GM19438 (cell line): ENCODE data around the gene MAP2K4.

Experiments used
- ATAC-seq: cut with Tn5 transposase; IDR thresholded peaks from one replicate; pipeline ENCODE4 v1.9.1; 2021; ENCODE audit warnings: low read depth; ENCODE audit not compliant: unreplicated experiment

MAP2K4 gene

GRCh38 chr17:12035673-12036072 is 15.0 kb downstream of the MAP2K4 start:
- ATAC-seq, result no peak

DNA sequence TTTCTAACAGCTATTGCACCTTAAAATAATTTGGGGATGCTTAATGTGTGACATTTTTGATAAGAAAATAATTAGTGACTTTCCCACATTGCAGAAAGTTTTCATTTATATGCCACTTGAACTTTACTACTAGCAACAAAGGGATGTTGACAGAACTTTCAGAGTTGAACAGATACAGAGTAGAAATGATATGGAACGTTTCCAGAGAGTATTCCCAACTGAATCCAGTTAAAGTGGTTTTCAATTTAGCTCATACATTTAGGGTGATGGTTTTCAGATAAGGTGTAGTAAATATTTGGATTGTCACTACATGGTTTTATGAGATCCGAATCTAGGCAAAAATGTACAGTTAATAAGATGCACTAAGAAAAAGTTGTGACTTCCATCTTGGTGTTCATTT is 17.3 kb downstream of the MAP2K4 start:
- no peak for ATAC-seq

DNA sequence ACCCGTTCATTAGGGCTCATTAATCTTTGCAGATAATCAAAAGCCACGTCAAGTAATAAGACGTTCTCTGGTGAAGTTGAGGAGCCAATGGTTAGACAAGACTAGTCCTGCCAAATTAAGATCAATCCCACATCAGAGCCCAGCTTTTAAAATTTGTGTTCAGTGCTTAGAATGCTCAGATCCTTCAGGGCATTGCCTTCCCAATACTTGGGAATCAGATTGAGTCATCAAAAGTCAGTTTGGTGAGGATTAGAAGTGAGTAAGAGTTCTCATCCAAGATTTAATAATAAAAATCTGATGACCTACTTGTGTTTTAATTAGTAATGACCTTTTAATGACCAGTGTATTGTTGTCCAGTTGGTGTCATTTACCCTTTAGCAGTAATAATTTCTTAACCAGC is 19.8 kb downstream of the MAP2K4 start:
- ATAC-seq, result no peak

DNA sequence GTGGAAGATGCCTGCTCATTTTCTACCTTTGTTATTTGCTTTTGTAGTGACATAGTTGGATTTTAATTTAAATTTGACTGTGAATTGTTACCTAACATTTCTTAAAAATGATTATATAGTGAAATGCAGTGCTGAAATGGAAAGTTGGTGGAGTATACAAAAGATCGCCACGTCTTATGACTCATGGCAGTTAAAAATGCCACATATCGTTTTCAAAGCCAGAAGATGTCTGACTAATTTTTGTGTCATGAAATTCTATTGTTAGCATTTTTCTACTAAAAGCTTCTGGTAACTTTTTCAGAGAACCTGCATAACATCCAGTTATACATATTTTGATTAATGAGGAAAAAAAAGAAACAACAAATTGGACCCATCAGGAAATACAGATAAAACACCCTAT is 20.6 kb downstream of the MAP2K4 start:
- no peak for ATAC-seq

DNA sequence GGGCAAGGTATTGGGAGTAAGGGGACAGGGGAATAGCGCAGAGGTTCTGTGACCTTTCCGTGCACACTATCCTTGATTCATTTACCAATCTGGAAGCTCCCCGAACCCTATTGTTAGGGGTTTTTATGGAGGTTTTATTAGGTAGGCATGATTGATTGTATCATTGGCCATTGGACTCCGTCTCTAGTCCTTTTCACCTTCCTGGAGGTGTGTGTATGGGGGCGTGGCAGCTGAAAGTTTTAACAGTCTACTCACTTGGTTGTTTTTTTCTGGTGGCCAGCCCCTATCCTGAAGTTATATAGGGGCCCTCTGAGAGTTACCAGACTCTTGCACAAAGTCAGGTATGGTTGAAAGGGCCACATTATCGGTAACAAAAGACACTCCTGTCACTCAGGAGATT is 23.0 kb downstream of the MAP2K4 start:
- ATAC-seq, result no peak

DNA sequence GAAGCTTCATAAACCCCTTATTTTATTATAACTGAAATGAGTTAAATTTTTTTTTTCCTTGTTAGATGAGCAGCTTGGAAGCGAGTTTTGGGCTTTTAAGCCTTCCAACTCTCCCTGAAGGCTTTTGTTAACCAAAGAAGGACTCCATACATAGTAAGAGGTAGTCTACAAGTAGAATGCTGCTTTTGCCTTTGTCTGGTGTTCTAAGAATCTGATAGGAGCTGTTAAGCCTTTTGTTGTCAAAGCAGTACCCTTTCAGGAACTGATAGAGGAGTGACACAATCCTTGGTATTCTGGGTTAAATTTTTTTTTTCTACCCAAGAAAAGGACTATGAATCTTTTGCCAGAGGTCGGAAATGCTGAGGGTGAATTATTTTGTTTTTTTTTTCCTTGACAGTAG is 26.1 kb downstream of the MAP2K4 start:
- no peak for ATAC-seq

DNA sequence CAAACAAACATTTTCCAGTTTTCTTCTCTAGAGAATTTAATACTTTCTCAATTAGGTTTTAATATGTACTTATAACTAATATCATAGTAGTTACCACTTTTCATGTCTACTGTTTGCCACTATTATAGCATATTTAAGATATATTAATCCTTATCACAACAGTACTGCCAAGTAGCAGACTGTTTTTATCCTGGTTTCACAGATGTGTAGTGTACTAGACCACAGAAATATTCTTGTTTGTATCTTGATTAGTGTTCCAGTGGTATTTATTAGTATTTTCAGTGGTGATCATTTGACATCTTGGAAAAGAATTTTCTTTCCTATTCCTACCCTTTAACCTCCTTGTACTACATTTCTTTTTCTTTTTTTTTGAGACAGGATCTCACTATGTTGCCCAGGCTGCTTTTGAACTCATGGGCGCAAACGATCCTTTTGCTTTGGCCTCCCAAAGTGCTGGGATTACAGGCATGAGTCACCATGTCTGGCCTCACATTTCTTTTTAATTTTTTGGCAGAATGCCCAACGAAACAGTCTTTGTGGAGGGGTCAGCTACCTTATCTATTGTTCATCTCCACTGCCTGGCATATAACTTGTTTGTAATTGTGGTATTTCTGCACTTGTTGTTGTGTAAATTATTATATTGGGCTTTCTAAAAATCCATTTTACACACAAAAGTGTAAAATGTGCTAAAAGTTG is 27.2 kb downstream of the MAP2K4 start:
- no peak for ATAC-seq

DNA sequence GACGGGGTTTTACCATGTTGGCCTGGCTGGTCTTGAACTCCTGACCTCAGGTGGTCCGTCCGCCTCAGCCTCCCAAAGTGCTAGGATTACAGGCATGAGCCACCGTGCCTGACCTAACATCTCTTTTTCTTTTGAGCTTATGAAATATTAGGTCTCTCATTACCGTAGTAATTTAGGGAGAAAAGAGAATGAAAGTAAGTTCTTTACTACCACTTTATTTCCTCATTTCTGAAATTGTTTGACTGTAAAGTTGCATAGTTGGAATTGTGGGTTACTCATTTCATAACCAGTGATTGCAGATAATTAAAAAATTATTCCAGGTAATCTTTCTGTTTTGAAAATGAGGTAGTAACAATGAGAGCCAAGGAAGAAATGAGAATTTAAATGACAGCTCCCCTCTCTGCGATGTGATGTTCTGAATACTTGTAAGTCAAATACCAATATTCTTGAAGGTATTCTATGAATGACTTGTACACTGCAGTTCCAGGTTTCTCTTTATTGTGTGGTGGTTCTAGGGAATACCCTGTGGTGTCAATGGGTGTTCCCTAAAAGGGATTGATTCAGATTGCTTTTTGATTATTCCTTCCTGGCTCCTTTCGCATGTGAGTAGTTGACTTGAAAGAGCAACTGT is 28.3 kb downstream of the MAP2K4 start:
- ATAC-seq, result no peak

DNA sequence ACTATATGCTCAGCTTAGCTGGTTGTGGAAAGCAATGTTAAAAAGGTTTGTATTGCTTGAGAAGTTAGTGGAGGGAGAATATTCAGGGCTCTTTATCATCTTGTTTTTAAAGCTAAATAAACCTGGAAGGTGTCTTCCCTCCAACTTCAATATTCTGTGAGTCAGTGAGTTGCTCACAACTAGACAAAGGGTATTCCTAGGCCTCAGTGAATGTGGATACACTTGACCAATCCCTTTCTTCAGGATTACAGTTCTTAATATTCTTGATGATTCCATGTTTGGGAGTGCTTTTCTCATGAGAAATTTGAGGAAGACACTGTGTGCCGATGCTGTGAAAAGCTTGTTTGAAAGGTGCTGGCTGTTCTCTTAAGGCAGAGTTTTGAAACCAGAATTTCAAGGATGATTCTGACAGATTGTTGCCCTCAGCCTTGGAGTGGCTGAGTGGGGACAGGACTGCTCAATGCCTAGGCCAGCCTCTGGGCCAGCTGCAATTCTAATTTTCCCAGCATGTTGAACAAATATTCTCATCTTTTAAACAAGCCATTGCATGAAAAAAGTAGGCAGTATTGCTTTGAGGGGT is 30.1 kb downstream of the MAP2K4 start:
- ATAC-seq, result no peak

DNA sequence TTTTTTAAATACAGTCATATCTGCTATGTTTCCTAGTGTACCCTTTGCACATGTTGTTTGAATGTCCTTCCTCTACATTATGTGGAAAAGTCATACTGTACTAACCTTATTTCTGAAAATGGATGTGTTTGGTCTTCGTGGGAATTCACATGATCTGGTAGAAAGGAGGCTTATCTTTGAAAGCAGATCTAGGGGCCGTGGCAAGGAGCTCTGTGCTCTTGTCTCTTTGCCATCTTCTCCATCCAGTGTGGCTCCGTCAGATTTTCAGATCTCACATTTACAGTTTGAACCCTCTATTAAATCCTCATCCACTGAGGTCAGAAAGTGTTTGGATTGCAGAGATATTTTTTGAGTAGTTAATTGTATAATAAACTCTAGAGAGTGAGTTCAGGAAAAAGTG is 32.9 kb downstream of the MAP2K4 start:
- ATAC-seq, result no peak

GRCh38 chr17:12055889-12056288 is 35.2 kb downstream of the MAP2K4 start:
- no peak for ATAC-seq

DNA sequence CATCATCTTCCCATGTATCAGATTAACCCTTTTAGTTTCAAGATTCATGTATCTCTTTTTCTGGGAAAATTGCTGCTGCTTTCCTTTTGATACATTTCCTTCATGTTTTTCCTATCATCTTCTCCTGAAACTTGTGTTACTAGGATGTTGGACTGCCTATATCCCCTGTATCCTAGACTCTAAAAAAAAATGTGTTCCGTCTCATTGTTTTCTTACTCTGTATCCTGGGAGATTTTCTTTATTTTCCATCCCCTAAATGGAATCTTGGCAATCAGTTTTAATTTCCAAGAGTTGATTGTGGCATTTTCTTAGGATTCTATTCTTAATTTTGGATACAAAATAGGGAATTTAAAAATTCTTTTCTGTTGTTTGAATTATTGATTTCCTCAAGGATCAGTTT is 36.8 kb downstream of the MAP2K4 start:
- no peak for ATAC-seq

DNA sequence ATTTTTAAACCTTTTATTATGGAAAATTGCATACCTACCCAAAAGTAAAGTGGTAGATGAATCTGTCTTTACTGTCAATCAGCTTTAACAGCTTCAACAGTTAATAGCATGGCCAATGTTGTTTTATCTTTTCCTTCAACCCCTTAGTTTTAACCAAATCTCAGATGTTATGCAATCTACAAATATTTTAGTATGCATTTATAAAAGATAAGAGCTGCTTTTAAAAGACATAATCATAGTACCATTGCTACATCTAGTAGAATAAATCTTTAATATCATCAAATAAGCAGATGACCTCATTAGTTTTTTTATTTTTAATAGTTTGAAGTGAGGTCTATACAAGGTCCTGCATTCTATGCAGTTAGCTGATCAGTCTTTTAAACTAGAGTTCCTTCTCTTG is 37.9 kb downstream of the MAP2K4 start:
- no peak for ATAC-seq

GRCh38 chr17:12062249-12062648 is 41.6 kb downstream of the MAP2K4 start:
- no peak for ATAC-seq

- no peak for ATAC-seq
Measured at GRCh38 chr17:12064395-12064794, 43.7 kb downstream of the MAP2K4 start.

DNA sequence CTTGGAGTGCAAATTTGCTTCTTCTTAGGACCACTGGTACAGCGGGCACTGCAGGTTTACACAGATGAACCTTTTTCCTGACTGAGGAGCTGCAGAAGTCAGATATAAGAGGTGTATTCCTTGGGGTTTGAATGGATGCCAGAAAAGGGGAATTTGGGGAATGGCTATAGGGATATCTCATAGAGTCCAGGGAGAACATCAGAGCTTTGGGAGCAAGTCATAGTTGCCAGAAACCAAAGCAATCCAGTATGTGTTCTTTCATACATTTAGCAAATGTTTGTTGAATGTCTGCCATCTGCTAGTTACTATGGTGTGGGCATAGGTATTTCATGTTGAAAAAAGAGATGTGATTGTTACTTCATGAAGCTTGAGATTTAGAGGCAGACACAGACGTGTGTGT is 46.8 kb downstream of the MAP2K4 start:
- ATAC-seq, result no peak

DNA sequence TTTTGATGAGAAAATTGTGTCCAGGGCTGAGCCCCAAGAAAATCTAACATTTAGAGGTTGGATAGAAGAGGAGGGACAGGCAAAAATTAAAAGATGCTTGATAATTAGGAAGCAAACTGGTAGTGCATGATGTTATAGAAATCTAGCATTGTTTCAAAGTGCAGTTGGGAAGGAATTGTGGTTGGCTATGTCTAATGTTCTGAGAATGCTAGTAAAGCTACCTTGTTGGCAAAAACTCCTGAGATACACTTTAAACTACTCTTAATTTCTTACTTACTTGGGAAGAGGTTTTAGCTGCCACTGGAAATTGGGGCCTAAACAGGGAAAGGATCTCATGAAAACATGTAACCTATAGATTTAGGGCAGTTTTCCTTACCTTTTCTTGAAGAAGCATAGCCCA is 48.3 kb downstream of the MAP2K4 start:
- no peak for ATAC-seq

DNA sequence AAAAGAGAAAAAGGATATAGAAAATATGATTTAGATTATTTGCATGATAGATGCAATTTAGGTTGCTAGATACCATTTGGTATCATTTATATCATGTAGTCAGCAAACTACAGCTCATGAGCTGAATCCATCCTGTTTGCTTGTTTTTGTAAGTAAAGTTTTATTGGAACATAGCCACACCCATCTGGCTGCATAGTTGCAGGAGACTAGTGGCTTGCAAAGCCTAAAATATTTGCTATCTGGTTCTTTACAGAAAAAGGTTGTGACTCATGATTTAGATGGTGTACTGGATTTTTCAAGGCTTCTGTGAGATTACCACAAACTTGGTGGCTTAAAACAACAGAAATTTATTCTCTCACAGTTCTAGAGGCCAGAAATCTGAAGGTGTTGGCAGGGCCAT is 49.9 kb downstream of the MAP2K4 start:
- ATAC-seq, result no peak

DNA sequence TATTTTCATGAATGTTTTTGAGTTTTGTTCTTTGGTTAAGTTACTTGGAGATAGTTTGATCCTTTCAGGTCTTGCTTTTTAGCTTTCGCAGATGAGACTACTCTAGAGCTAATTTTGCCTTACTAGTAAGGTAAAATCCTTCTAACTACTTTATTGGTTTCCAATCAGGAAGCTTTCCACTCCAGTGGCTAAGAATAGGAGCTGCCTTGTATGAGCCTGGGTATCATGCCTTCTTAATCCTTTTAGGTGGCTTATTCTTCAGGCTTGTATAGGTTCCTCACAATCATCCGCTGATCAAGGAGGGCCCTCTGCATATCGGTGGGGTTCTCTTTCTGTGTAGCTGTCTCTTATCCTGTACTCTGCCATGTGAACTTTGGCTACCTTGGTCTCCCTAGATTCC is 53.7 kb downstream of the MAP2K4 start:
- ATAC-seq, result no peak

GRCh38 chr17:12077773-12078172 is 57.1 kb downstream of the MAP2K4 start:
- ATAC-seq, result no peak

GRCh38 chr17:12078791-12079190 is 58.1 kb downstream of the MAP2K4 start:
- no peak for ATAC-seq

DNA sequence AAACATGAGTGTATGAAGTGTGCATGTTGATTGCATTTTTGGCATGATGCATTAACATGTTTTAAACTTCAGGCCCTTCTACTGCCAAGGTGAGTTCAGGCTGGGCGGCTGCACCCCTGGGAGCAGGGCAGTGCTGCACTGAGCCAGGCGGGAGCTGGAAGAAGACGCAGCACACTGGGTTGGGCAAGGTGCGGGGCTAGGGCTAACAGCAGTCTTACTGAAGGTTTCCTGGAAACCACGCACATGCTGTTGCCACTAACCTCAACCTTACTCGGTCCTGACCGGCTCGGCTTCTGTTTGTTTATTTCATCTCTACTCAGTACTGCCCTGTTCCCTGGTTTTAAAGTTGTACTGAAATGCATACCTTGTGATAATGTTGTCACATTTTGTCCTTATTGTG is 61.0 kb downstream of the MAP2K4 start:
- no peak for ATAC-seq
